OCI-LY3 (cell line): Measurements from ENCODE around the gene RBMS3.
A peak's percentile ranks its signal among the peaks of the same experiment; 100 is the strongest.

ENCODE experiments used
- CTCF ChIP-seq: fragments of 200-600, 300-600 bp; sonication (generic); IDR thresholded peaks from 2 replicates; pipeline ENCODE4 v1.5.1; 2014; ENCODE audit warnings: antibody characterized with exemption, low read length, low read depth
- EZH2phosphoT487 ChIP-seq: fragments of 200-600 bp; shearing (Covaris generic); IDR thresholded peaks from 2 replicates; pipeline ENCODE4 v1.6.1; 2018; ENCODE audit warnings: antibody characterized with exemption, mixed run types, low read depth

GRCh38 chr3:30042274-30042859 is 761.5 kb downstream of the RBMS3 start:
- TF ChIP-seq EZH2phosphoT487, result no peak
- peak; percentile 97 for TF ChIP-seq CTCF
